ENCODE results near the gene TMEM163. TPM values are rescaled to one million over a fixed set of nuclear protein-coding genes. Genes with fewer than 3 reads are reported as not detected.

Gene TMEM163
- total and polyA plus RNA-seq, 8 donors = 14.8 to 30.5 (median 20.5) TPM

DNA sequence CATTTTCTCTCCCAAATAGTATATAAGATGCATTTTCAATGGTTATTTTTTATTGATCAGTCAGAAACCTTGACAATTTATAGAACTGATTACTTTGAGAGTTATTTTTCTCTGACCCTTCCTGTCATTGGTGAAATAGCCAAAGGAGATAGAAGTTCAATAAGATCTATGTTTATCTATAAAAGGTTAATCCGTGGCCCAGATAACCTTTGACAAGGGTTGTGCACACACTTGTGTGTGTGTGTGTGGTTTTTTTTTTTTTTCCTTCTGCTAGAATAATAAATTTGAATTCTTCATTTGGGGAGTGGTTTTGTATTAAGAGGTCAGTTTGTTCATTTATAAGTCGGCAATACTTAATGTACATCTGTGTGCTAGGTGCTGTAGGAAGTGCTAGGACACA, 304.9 kb downstream of the TMEM163 start:
- Histone ChIP-seq H3K27ac (no peak overlapping the region), H3K9me3 (no peaks in the 10 kb centered on the region), H3K4me1 (peaks cover 0 to 22% (median 0%) of the 10 kb centered on the region in 3 donors), H3K27me3 (no peaks in the 10 kb centered on the region), H3K36me3 (no peaks in the 10 kb centered on the region), H3K4me3 (no peak overlapping the region)
- no peak for FAIRE-seq
- WGBS, 2 donors = 29 to 36% methylated on average over 2 of the region's 2 CpGs
- TF ChIP-seq, protein P1, sequence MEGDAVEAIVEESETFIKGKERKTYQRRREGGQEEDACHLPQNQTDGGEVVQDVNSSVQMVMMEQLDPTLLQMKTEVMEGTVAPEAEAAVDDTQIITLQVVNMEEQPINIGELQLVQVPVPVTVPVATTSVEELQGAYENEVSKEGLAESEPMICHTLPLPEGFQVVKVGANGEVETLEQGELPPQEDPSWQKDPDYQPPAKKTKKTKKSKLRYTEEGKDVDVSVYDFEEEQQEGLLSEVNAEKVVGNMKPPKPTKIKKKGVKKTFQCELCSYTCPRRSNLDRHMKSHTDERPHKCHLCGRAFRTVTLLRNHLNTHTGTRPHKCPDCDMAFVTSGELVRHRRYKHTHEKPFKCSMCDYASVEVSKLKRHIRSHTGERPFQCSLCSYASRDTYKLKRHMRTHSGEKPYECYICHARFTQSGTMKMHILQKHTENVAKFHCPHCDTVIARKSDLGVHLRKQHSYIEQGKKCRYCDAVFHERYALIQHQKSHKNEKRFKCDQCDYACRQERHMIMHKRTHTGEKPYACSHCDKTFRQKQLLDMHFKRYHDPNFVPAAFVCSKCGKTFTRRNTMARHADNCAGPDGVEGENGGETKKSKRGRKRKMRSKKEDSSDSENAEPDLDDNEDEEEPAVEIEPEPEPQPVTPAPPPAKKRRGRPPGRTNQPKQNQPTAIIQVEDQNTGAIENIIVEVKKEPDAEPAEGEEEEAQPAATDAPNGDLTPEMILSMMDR (IDR thresholded peaks at IDR 0.05) = no peak
- intact Hi-C loops (cut with DNase I) = loop anchor here in 1 of 3 donors (10.0 kb wide), 1 partner anchor 299 kb away; no protein-coding TSS in a partner anchor
- DNase-seq = no peak
- ATAC-seq = no peak

DNA sequence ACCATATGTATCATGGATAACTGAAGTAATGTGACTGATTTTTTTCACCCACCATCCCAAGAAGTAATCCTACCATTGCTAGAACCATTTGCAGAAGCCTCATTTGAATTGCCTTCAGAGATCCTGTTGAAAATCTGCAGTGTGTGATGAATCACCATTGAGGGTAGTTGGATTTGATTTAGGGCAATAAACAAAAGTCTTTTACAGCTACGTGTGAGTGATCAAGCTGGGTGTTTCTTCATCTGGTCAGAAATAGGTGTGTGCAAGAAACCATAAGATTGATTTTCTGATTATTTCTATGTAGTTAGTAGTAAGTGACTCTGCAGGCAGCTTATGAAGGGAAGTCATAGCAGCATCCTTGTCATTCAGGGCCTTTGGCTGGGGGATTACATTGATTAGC, 305.4 kb downstream of the TMEM163 start:
- no peak for ATAC-seq
- WGBS, 2 donors = 49 to 56% methylated on average over 1 of the region's 1 CpG
- H3K36me3 ChIP-seq = no peaks in the 10 kb centered on the region
- H3K4me3 ChIP-seq = no peak overlapping the region
- FAIRE-seq = no peak
- H3K4me1 ChIP-seq = peaks cover 0 to 22% (median 0%) of the 10 kb centered on the region in 3 donors
- no peak overlapping the region for H3K27ac ChIP-seq
- DNase-seq = no peak
- intact Hi-C loops (cut with DNase I) = loop anchor here in 1 of 3 donors (10.0 kb wide), 1 partner anchor 299 kb away; no protein-coding TSS in a partner anchor
- TF ChIP-seq, protein P1 (IDR thresholded peaks at IDR 0.05) = no peak
- H3K27me3 ChIP-seq = no peaks in the 10 kb centered on the region
- H3K9me3 ChIP-seq = no peaks in the 10 kb centered on the region

DNA sequence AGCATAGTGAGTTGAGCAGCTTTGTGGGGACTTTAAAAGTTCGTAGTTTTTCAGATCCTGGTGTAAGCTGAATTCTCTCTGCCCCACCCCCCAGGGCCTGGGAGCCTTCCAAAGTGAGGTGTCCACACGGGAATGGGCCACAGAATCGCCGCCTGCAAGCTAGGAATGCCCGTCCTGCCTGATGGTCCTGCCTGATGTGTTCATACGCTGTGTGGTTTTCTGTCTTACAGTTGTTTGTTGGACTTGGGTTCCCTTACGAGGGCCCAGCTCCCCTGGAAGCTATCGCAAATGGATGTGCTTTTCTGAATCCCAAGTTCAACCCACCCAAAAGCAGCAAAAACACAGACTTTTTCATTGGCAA, 306.2 kb downstream of the TMEM163 start:
- peak overlapping the region in 3 of 4 donors; percentile 30 to 51 (median 46) for H3K27ac ChIP-seq
- H3K36me3 ChIP-seq = no peaks in the 10 kb centered on the region
- no peaks in the 10 kb centered on the region for H3K9me3 ChIP-seq
- WGBS, 2 donors = 67 to 70% methylated on average over 8 of the region's 8 CpGs
- peak in 3 of 6 donors; percentile 42 to 51 (median 45) for DNase-seq
- TF ChIP-seq, protein P1 (IDR thresholded peaks at IDR 0.05) = no peak
- ATAC-seq = peak; percentile 29 to 53 (median 43)
- H3K4me3 ChIP-seq = no peak overlapping the region
- H3K4me1 ChIP-seq = peaks cover 0 to 17% (median 0%) of the 10 kb centered on the region in 3 donors
- H3K27me3 ChIP-seq = no peaks in the 10 kb centered on the region
- intact Hi-C loops (cut with DNase I) = loop anchor here in 1 of 3 donors (10.0 kb wide), 1 partner anchor 298 kb away; no protein-coding TSS in a partner anchor
- FAIRE-seq = no peak

DNA sequence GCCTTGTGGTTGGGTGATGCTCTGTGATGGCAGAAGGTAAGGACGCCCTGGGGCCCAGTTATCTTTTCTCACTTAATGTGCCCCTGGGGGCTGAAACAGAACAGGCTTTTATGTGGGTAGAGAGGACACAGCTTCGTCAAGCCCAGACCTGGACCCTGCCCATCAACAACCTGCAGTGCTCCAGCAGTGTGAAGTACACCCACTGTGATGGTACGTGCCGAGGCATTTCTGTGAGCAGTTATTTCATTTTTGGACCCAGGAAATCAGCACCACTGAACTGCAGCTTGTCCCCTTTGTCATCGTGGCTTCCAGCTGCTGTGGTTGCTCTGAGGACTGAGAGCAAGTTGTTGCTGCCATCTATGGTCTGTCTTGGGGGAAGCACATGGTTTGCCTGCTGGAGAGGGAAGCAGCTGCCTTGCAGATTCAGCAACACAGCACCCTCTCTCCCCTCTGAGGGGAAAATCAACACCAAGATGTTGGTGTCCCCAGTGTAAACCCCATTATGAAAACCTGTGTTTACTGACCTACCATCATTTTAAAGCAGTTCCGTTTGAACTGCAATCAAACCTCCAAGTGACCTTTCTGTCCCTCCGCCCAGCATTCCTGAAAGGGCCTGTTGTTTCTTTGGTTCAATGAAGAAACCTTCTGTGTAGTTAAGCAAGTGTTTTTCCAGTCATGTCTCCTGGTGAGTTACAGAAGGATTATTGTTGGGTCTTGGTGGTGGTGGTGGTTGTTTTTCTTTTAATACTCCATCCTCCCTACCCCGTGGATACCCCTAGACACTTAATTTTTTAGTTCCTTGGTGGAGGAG, 306.8 kb downstream of the TMEM163 start:
- intact Hi-C loops (cut with DNase I) = loop anchor here in 1 of 3 donors (10.0 kb wide), 1 partner anchor 297 kb away; no protein-coding TSS in a partner anchor
- no peak for FAIRE-seq
- no peak overlapping the region for H3K4me3 ChIP-seq
- DNase-seq = peak in 4 of 6 donors; percentile 53 to 76 (median 67)
- H3K4me1 ChIP-seq = peaks cover 0 to 17% (median 0%) of the 10 kb centered on the region in 3 donors
- ATAC-seq = peak; percentile 84 to 98 (median 97)
- no peaks in the 10 kb centered on the region for H3K36me3 ChIP-seq
- TF ChIP-seq, protein P1 (IDR thresholded peaks at IDR 0.05) = peak in 3 of 4 donors; percentile 29 to 43 (median 38)
- WGBS, 2 donors = 42 to 44% methylated on average over 8 of the region's 8 CpGs
- H3K9me3 ChIP-seq = no peaks in the 10 kb centered on the region
- no peaks in the 10 kb centered on the region for H3K27me3 ChIP-seq
- peak overlapping the region; percentile 15 to 51 (median 38) for H3K27ac ChIP-seq
